ENCODE measurements around the gene FCGR3A. TPM values are rescaled to one million over a fixed set of nuclear protein-coding genes. Genes with fewer than 3 reads are reported as not detected.

Gene FCGR3A
- total RNA-seq, 1 donor from 2014 or later, result not detected

DNA sequence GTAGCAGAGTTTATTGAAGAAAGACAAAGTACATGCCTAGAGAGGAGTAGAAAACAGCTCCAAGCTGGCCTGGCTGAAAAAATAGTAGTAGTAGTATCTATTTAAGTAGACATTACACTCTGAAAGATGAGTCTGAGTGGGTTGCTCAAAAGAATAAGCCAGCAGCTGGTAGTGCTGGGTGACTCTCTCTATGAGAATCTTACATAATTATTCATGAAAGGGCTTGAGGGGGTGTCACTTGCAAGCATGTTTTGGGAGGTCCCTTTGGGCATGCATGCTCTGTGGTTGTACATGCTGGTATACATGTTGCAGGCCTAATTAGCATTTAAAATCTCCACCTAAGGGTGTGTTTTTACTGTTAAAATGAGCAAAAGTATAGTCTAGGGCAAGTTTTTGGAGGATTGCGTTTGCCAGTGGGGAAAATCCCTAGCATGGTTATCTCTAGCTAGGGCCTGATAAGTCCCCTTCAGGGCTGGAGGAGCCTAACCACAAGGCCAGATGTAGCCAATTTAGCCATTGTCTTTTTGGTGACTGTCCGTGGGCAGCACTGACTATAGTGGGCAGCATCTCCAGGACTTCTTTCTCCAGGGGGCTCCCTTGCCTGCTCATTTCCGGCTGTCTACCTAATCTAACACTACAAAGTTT, 55.4 kb downstream of the FCGR3A start:
- no peaks in the 10 kb centered on the region for H3K36me3 Mint-ChIP-seq
- H3K27me3 ChIP-seq, result peaks cover 38% of the 10 kb centered on the region
- no peak overlapping the region for H3K9ac ChIP-seq
- no peak overlapping the region for H2AFZ ChIP-seq (replicated peaks)
- DNase-seq (ENCODE audit: low spot score), result no peak
- no peak overlapping the region for H3K4me3 Mint-ChIP-seq
- H3K36me3 ChIP-seq, result no peaks in the 10 kb centered on the region
- H3K9me3 ChIP-seq (ENCODE audit: low read depth), result no peaks in the 10 kb centered on the region
- H3K27ac ChIP-seq, result no peak overlapping the region
- no peak overlapping the region for H3K4me2 ChIP-seq
- no peaks in the 10 kb centered on the region for H3K27me3 Mint-ChIP-seq (ENCODE audit: insufficient read depth, low read depth)
- H3F3A ChIP-seq (ENCODE audit: low read depth), result no peaks in the 10 kb centered on the region
- H3K4me3 ChIP-seq, result no peak overlapping the region
- H3K4me1 ChIP-seq, result no peaks in the 10 kb centered on the region
- H3K9me3 Mint-ChIP-seq, result no peaks in the 10 kb centered on the region
- H3K4me1 Mint-ChIP-seq, result no peaks in the 10 kb centered on the region
- no peaks in the 10 kb centered on the region for H3K79me2 ChIP-seq (ENCODE audit: low read depth)
- H3K27ac Mint-ChIP-seq, result no peak overlapping the region
- H4K20me1 ChIP-seq (ENCODE audit: low read depth), result no peaks in the 10 kb centered on the region
- TF ChIP-seq, protein P1, sequence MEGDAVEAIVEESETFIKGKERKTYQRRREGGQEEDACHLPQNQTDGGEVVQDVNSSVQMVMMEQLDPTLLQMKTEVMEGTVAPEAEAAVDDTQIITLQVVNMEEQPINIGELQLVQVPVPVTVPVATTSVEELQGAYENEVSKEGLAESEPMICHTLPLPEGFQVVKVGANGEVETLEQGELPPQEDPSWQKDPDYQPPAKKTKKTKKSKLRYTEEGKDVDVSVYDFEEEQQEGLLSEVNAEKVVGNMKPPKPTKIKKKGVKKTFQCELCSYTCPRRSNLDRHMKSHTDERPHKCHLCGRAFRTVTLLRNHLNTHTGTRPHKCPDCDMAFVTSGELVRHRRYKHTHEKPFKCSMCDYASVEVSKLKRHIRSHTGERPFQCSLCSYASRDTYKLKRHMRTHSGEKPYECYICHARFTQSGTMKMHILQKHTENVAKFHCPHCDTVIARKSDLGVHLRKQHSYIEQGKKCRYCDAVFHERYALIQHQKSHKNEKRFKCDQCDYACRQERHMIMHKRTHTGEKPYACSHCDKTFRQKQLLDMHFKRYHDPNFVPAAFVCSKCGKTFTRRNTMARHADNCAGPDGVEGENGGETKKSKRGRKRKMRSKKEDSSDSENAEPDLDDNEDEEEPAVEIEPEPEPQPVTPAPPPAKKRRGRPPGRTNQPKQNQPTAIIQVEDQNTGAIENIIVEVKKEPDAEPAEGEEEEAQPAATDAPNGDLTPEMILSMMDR (IDR thresholded peaks at IDR 0.05), result no peak
- TF ChIP-seq EZH2 (IDR thresholded peaks at IDR 0.05), result no peak
- no peak for TF ChIP-seq EZH2phosphoT487 (IDR thresholded peaks at IDR 0.05)

DNA sequence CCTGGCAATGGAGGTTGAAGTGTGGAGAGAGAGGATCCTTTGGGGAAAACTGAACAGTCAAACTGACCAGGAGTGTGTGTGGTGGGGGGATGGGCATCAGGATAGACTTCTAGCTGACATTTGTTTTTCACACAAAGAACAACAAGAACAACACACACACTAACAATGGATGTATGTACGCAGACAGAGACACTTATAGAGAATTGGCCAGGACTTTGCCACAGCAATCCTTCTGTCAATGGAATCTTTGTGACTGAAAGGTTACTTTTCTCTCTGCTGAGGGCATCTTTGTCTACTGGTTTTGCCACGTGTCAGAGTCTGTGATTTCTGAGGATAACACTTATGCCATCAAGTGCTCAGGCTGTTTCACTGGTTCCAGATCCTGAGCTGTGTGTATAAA, 56.8 kb downstream of the FCGR3A start:
- Mint-ChIP-seq H3K4me1 (no peaks in the 10 kb centered on the region), H3K27me3 (ENCODE audit: insufficient read depth, low read depth) (peaks cover 9% of the 10 kb centered on the region), H3K27ac (no peak overlapping the region), H3K36me3 (no peaks in the 10 kb centered on the region), H3K9me3 (no peaks in the 10 kb centered on the region), H3K4me3 (no peak overlapping the region)
- no peak overlapping the region for H3K4me3 ChIP-seq
- no peaks in the 10 kb centered on the region for H4K20me1 ChIP-seq (ENCODE audit: low read depth)
- H3K27ac ChIP-seq, result no peak overlapping the region
- TF ChIP-seq EZH2 (IDR thresholded peaks at IDR 0.05) (no peak), EZH2phosphoT487 (IDR thresholded peaks at IDR 0.05) (no peak)
- TF ChIP-seq, protein P1 (IDR thresholded peaks at IDR 0.05), result no peak
- DNase-seq (ENCODE audit: low spot score), result no peak
- no peak overlapping the region for H3K9ac ChIP-seq
- peaks cover 38% of the 10 kb centered on the region for H3K27me3 ChIP-seq
- H3K4me1 ChIP-seq, result no peaks in the 10 kb centered on the region
- no peak overlapping the region for H2AFZ ChIP-seq (replicated peaks)
- no peak overlapping the region for H3K4me2 ChIP-seq
- no peaks in the 10 kb centered on the region for H3K79me2 ChIP-seq (ENCODE audit: low read depth)
- no peaks in the 10 kb centered on the region for H3K9me3 ChIP-seq (ENCODE audit: low read depth)
- H3K36me3 ChIP-seq, result no peaks in the 10 kb centered on the region
- no peaks in the 10 kb centered on the region for H3F3A ChIP-seq (ENCODE audit: low read depth)

Other genes with a start within 250 kb of the FCGR3A start
- 1.1 and 2.0 TPM in 2 replicates for gene MPZ, start 239.8 kb downstream of the FCGR3A start, total RNA-seq (ENCODE audit: low replicate concordance)
- gene SDHC, start 235.4 kb downstream of the FCGR3A start, total RNA-seq (ENCODE audit: low replicate concordance), result 61.2 and 95.7 TPM in 2 replicates
- not detected in 2 replicates for gene CFAP126, start 181.9 kb downstream of the FCGR3A start, total RNA-seq (ENCODE audit: low replicate concordance)
- 0.53 TPM in 1 of 2 replicates, not detected in the other for gene FCGR2A, start 44.4 kb downstream of the FCGR3A start, total RNA-seq (ENCODE audit: low replicate concordance)
- gene HSPA6, start 25.3 kb downstream of the FCGR3A start, total RNA-seq (ENCODE audit: low replicate concordance), result 0.09 TPM in 1 of 2 replicates, not detected in the other
- gene FCGR3B, start 81.4 kb upstream of the FCGR3A start, total RNA-seq (ENCODE audit: low replicate concordance), result not detected in 2 replicates
- 0.15 TPM in 1 of 2 replicates, not detected in the other for gene FCGR2B, start 113.3 kb upstream of the FCGR3A start, total RNA-seq (ENCODE audit: low replicate concordance)
- not detected in 2 replicates for gene FCRLA, start 157.4 kb upstream of the FCGR3A start, total RNA-seq (ENCODE audit: low replicate concordance)
- gene FCRLB, start 171.7 kb upstream of the FCGR3A start, total RNA-seq (ENCODE audit: low replicate concordance), result 0.19 TPM in 1 of 2 replicates, not detected in the other
- gene DUSP12, start 200.0 kb upstream of the FCGR3A start, total RNA-seq (ENCODE audit: low replicate concordance), result 66.5 and 81.1 TPM in 2 replicates
- 22.3 and 31.7 TPM in 2 replicates for gene ATF6, start 216.5 kb upstream of the FCGR3A start, total RNA-seq (ENCODE audit: low replicate concordance)

All from neural progenitor cell (in vitro differentiated cells).